ENCODE measurements around the gene SP2. TPM values are rescaled to one million over a fixed set of nuclear protein-coding genes. Genes with fewer than 3 reads are reported as not detected.
A peak's percentile ranks its signal among the peaks of the same experiment; 100 is the strongest.

Gene SP2
- 13.5 to 16.8 TPM (median 16.0 TPM) in 3 replicates for total RNA-seq
- long read RNA-seq, partial matches to known transcripts, result 1 of 9 reads
- long read RNA-seq, other reads (novel, unspliced or antisense), result 4 of 9 reads

DNA sequence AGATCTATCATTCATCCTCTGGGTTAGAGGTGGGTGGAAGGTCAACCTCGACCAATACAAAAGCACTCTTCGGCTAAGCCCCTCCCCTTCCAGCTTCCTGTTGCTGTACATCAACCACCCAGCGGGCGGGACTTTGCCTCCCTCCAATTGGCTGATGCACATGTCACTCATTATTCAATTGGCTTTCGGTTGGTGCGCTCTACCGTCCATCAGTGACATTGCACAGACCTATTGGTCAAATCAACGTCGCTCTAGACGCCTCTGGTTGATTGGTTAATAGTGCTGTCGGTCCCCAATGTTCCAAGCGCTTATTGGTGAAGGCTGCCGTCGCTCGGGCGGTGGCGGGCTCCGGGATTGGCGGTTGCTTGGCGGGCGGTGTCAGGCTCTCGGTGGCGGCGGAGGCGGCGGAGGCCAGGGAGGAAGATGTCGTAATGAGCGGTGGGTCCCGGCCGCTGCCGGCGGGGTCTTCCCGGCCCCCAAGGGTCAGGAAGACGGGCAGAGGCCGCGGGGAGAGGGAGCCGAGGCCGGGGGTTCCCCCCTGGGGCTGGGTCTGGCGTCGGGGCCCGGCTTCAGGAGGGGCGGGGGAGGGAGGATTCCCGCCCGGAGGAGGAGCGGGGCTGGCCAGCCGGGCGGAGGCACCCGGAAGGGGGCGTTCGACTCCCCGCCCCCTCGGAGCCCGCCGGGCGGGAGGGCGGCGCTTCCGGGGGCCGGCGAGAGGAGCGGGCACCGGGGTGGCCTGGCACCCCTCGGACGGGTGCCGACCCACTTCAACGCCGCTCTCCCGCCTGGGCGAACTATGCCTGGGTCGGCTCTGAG, at the start of gene SP2:
TSS of gene SP2 (plus strand) at position 381 of the 816 bp plus-strand sequence. CDS start at position 432, 51 bp downstream.
- H3K27ac Mint-ChIP-seq (ENCODE audit: unreplicated experiment), result peak within 1 kb of the TSS; percentile 94
- no peaks in the 10 kb centered on the region for H3K27me3 Mint-ChIP-seq (ENCODE audit: low read depth)
- peak; percentile 100 for DNase-seq (ENCODE audit: low spot score)
- H3K36me3 Mint-ChIP-seq (ENCODE audit: low read depth), result no peaks in the 10 kb centered on the region
- peak within 1 kb of the TSS; percentile 94 for H3K4me3 Mint-ChIP-seq (ENCODE audit: unreplicated experiment)
- H3K9me3 Mint-ChIP-seq (ENCODE audit: low read depth), result no peaks in the 10 kb centered on the region
- TF ChIP-seq, protein P1, sequence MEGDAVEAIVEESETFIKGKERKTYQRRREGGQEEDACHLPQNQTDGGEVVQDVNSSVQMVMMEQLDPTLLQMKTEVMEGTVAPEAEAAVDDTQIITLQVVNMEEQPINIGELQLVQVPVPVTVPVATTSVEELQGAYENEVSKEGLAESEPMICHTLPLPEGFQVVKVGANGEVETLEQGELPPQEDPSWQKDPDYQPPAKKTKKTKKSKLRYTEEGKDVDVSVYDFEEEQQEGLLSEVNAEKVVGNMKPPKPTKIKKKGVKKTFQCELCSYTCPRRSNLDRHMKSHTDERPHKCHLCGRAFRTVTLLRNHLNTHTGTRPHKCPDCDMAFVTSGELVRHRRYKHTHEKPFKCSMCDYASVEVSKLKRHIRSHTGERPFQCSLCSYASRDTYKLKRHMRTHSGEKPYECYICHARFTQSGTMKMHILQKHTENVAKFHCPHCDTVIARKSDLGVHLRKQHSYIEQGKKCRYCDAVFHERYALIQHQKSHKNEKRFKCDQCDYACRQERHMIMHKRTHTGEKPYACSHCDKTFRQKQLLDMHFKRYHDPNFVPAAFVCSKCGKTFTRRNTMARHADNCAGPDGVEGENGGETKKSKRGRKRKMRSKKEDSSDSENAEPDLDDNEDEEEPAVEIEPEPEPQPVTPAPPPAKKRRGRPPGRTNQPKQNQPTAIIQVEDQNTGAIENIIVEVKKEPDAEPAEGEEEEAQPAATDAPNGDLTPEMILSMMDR (IDR thresholded peaks at IDR 0.05), result peak; percentile 61
- H3K4me1 Mint-ChIP-seq (ENCODE audit: low read depth), result peaks cover 38% of the 10 kb centered on the region

DNA sequence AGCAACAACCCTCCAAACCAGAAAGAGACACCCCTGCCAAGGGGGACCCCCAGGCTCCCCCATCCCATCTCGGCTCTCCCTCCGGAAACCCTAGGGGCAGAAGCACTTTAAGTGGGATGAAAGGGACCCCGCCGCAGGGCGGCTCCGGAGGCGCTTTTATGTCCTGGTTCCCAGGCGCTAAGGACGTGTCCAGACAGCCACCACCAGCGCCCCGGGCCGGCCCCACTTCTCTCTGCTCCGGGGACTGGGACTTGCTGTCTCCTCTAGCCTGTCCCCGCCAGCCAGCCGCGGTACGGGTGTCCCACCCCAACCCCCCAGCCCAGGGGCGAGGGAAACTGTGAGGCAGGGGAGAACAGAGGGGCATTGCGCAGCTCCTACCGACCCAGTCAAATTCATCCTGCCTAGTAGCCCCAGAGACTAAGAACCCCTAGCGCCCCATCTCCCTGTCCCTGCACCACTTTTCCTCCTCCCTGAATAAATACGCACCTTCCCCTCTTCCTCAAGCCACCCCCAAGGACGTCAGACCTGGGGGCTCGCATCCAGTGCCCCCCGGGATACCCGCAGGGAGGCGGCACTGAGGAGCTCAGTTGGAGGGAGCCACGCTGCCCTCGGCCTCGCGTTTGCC, 49.2 kb upstream of the SP2 start:
- Mint-ChIP-seq H3K9me3 (ENCODE audit: low read depth) (no peaks in the 10 kb centered on the region), H3K27ac (ENCODE audit: unreplicated experiment) (no peak overlapping the region), H3K36me3 (ENCODE audit: low read depth) (no peaks in the 10 kb centered on the region), H3K27me3 (ENCODE audit: low read depth) (peaks cover 31% of the 10 kb centered on the region), H3K4me3 (ENCODE audit: unreplicated experiment) (no peak overlapping the region), H3K4me1 (ENCODE audit: low read depth) (peaks cover 18% of the 10 kb centered on the region)
- DNase-seq (ENCODE audit: low spot score), result peak; percentile 89
- TF ChIP-seq, protein P1 (IDR thresholded peaks at IDR 0.05), result no peak

DNA sequence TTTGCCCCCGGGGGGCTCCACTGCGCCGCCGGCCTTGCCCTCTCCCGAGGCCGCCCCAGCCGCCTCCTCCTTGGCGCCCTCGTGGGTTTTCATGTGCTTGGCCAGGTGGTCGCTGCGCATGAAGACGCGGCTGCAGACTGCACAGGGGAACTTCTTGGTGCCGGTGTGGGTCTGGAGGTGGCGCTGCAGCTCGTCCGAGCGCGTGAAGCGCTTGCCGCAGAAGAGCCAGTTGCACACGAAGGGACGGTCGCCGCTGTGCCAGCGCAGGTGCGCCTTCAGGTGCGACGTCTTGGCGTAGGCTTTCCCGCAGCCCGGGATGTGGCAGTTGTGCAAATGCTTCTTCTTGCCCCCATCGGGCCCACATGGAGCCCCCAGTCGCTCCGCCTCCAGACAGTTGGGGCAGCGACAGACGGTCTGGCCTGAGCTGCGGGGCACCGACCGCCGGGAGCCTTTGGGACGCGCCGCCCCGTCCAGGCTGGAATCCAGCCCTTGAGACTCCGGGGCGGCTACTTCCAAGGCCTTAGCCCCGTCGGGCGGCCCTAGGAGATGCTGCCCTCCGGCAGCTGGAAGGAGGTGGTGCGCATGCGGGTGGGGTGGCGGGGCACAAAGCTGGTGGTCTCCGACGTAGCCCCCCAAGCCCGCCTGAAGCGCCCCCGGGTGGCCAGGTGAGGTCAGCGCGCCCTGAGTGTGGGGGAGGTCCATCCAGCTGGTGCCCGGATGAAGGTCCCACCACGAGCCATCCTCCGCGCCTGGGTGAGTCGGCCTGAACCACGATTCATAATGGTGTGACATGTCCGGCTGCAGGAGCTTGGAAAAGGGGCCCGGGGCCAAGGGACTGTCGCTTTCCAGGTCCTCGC, 48.5 kb upstream of the SP2 start:
- peak; percentile 86 for DNase-seq (ENCODE audit: low spot score)
- TF ChIP-seq, protein P1 (IDR thresholded peaks at IDR 0.05), result peak; percentile 75
- Mint-ChIP-seq H3K27ac (ENCODE audit: unreplicated experiment) (no peak overlapping the region), H3K4me1 (ENCODE audit: low read depth) (peaks cover 25% of the 10 kb centered on the region), H3K4me3 (ENCODE audit: unreplicated experiment) (no peak overlapping the region), H3K36me3 (ENCODE audit: low read depth) (no peaks in the 10 kb centered on the region), H3K27me3 (ENCODE audit: low read depth) (peaks cover 38% of the 10 kb centered on the region), H3K9me3 (ENCODE audit: low read depth) (no peaks in the 10 kb centered on the region)

DNA sequence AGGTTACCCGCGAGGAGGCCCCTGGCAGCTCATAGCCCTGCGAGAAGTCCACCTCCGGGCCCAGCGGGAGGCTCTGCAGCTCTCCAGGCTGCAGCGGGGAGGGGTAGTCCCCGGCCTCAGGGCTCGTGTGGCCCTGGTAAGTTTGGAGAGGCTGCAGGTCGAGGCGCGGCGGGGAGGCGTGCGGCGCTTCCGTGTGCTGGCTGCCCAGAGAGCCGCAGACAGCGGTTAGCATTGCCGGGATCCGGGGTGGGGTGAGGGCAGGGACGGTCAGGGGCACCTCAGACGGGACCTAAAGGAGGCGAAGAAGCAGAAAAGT, 47.9 kb upstream of the SP2 start:
- TF ChIP-seq, protein P1 (IDR thresholded peaks at IDR 0.05), result no peak
- no peaks in the 10 kb centered on the region for H3K9me3 Mint-ChIP-seq (ENCODE audit: low read depth)
- peaks cover 44% of the 10 kb centered on the region for H3K27me3 Mint-ChIP-seq (ENCODE audit: low read depth)
- DNase-seq (ENCODE audit: low spot score), result no peak
- no peak overlapping the region for H3K4me3 Mint-ChIP-seq (ENCODE audit: unreplicated experiment)
- H3K4me1 Mint-ChIP-seq (ENCODE audit: low read depth), result peaks cover 22% of the 10 kb centered on the region
- no peak overlapping the region for H3K27ac Mint-ChIP-seq (ENCODE audit: unreplicated experiment)
- H3K36me3 Mint-ChIP-seq (ENCODE audit: low read depth), result no peaks in the 10 kb centered on the region

DNA sequence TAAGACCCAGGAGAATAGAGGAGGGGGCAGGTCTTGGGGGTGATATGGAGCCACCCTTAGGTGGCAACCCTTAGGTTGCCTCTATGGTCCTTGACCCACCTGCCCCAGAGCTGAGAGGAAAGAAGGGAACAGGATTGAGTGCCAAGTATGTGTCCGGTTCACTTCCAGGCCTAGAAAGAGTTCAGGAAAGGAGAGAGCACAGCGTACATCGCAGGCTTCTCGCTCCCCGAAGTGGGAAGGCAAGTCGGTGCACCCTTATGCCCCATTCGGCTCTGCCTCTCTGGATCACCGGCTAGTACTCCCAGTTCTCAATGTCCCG, 45.7 kb upstream of the SP2 start:
- Mint-ChIP-seq H3K4me3 (ENCODE audit: unreplicated experiment) (no peak overlapping the region), H3K36me3 (ENCODE audit: low read depth) (no peaks in the 10 kb centered on the region), H3K4me1 (ENCODE audit: low read depth) (peaks cover 21% of the 10 kb centered on the region), H3K27me3 (ENCODE audit: low read depth) (peaks cover 62% of the 10 kb centered on the region), H3K9me3 (ENCODE audit: low read depth) (no peaks in the 10 kb centered on the region), H3K27ac (ENCODE audit: unreplicated experiment) (no peak overlapping the region)
- DNase-seq (ENCODE audit: low spot score), result no peak
- TF ChIP-seq, protein P1 (IDR thresholded peaks at IDR 0.05), result no peak

Measured in chondrocyte (in vitro differentiated cells).